Hematopoietic multipotent progenitor cell treated with erythropoietin and hydrocortisone succinate and interleukin-3 and kit ligand, for 17 days (in vitro differentiated cells): ENCODE measurements around the gene TCF4.

Source experiments
- DNase-seq: peaks from one replicate; pipeline ENCODE4 v3.0.0-alpha.2; 2015; ENCODE audit warnings: low spot score

TCF4 gene

GRCh38 chr18:55384551-55385275, 203.3 kb downstream of the TCF4 start:
- DNase-seq: peak; percentile 23

GRCh38 chr18:55384115-55384514, 203.9 kb downstream of the TCF4 start:
- DNase-seq: no peak

- DNase-seq: no peak
Observed at GRCh38 chr18:55382277-55382805, 205.7 kb downstream of the TCF4 start.

GRCh38 chr18:55381277-55381676, 206.7 kb downstream of the TCF4 start:
- no peak for DNase-seq

- DNase-seq: no peak
Observed at GRCh38 chr18:55380589-55380988, 207.4 kb downstream of the TCF4 start.

GRCh38 chr18:55376387-55376786, 211.6 kb downstream of the TCF4 start:
- no peak for DNase-seq

- DNase-seq: no peak
Observed at GRCh38 chr18:55375930-55376329, 212.1 kb downstream of the TCF4 start.

GRCh38 chr18:55374741-55375140, 213.3 kb downstream of the TCF4 start:
- no peak for DNase-seq

GRCh38 chr18:55372209-55372608, 215.8 kb downstream of the TCF4 start:
- no peak for DNase-seq

GRCh38 chr18:55370936-55371335, 217.1 kb downstream of the TCF4 start:
- no peak for DNase-seq

- no peak for DNase-seq
Observed at GRCh38 chr18:55369346-55369745, 218.6 kb downstream of the TCF4 start.

GRCh38 chr18:55365342-55365741, 222.7 kb downstream of the TCF4 start:
- no peak for DNase-seq

- DNase-seq: no peak
Observed at GRCh38 chr18:55362303-55362702, 225.7 kb downstream of the TCF4 start.

GRCh38 chr18:55361492-55362250, 226.3 kb downstream of the TCF4 start:
- DNase-seq: no peak

GRCh38 chr18:55360061-55360460, 227.9 kb downstream of the TCF4 start:
- no peak for DNase-seq

GRCh38 chr18:55356815-55357214, 231.2 kb downstream of the TCF4 start:
- DNase-seq: no peak

- DNase-seq: no peak
Observed at GRCh38 chr18:55355223-55355622, 232.8 kb downstream of the TCF4 start.

GRCh38 chr18:55354795-55355194, 233.2 kb downstream of the TCF4 start:
- DNase-seq: no peak

GRCh38 chr18:55353806-55354205, 234.2 kb downstream of the TCF4 start:
- no peak for DNase-seq

- no peak for DNase-seq
Observed at GRCh38 chr18:55353391-55353790, 234.6 kb downstream of the TCF4 start.

- no peak for DNase-seq
Observed at GRCh38 chr18:55351980-55352714, 235.8 kb downstream of the TCF4 start.

- DNase-seq: no peak
Observed at GRCh38 chr18:55351241-55351691, 236.7 kb downstream of the TCF4 start.

- no peak for DNase-seq
Observed at GRCh38 chr18:55349685-55350084, 238.3 kb downstream of the TCF4 start.
